Common myeloid progenitor, CD34-positive (primary cell): Measurements from ENCODE around the gene GNGT2.

Experiments used
- CTCF ChIA-PET: fragments of 350-600 bp; sonication (Branson Sonifier 250); formaldehyde crosslinking; loops from one replicate; lab custom pipeline; 2021; ENCODE audit warnings: antibody characterized with exemption; lab: Charles Lee
- POLR2A ChIA-PET: fragments of 350-600 bp; sonication (Branson Sonifier 250); formaldehyde crosslinking; loops from one replicate; lab custom pipeline; 2021; ENCODE audit warnings: antibody characterized with exemption; lab: Charles Lee
- DNase-seq, 3 donors: peaks; one replicate each; pipeline versions ENCODE4 v3.0.0 to v3.0.0-alpha.2; 2013
- H3K27ac ChIP-seq, 2 experiments: 1 replicate in 1 of 2; 2 replicates in 1 of 2; pipeline ENCODE4 v1.7.0; 2013; ENCODE audit warnings: inconsistent platforms in 2 of 2, low read length in 2 of 2, mild to moderate bottlenecking in 2 of 2, low read depth in 1 of 2, moderate library complexity in 1 of 2; ENCODE audit not compliant: severe bottlenecking in 2 of 2, insufficient read depth in 1 of 2, poor library complexity in 1 of 2
- H3K27me3 ChIP-seq, 5 experiments: replicated peaks in 2 of 5; 1 replicate in 3 of 5; 2 replicates in 2 of 5; pipeline versions ENCODE4 v1.6.1 to v1.7.0; 2013; ENCODE audit warnings: low read length in 4 of 5, mild to moderate bottlenecking in 2 of 5, moderate library complexity in 2 of 5, inconsistent platforms in 1 of 5; ENCODE audit not compliant: insufficient read depth in 5 of 5, control insufficient read depth in 4 of 5
- H3K36me3 ChIP-seq, 4 experiments: 1 replicate in 2 of 4; 2 replicates in 2 of 4; pipeline versions ENCODE4 v1.6.1 to v1.7.0; 2013; ENCODE audit warnings: low read length in 3 of 4, control low read depth in 1 of 4, mild to moderate bottlenecking in 1 of 4; ENCODE audit not compliant: control insufficient read depth in 4 of 4, insufficient read depth in 4 of 4
- H3K4me1 ChIP-seq, 4 experiments: 1 replicate in 3 of 4; 2 replicates in 1 of 4; pipeline versions ENCODE4 v1.6.1 to v1.7.1; 2013; ENCODE audit warnings: low read length in 3 of 4, mild to moderate bottlenecking in 3 of 4, control low read depth in 1 of 4, inconsistent platforms in 1 of 4, moderate library complexity in 1 of 4; ENCODE audit not compliant: control insufficient read depth in 4 of 4, insufficient read depth in 4 of 4; ENCODE audit errors: control extremely low read depth in 1 of 4
- H3K4me3 ChIP-seq, 7 experiments: 1 replicate in 4 of 7; 2 replicates in 3 of 7; pipeline versions ENCODE4 v1.5.1 to v1.7.0; 2013; ENCODE audit warnings: mild to moderate bottlenecking in 7 of 7, low read length in 6 of 7, moderate library complexity in 6 of 7, inconsistent platforms in 2 of 7, low read depth in 2 of 7, control low read depth in 1 of 7; ENCODE audit not compliant: insufficient read depth in 4 of 7, control insufficient read depth in 1 of 7; ENCODE audit errors: extremely low read depth in 1 of 7
- H3K9me3 ChIP-seq, 5 experiments: 1 replicate in 4 of 5; 2 replicates in 1 of 5; pipeline versions ENCODE4 v1.6.1 to v1.7.1; 2013; ENCODE audit warnings: low read length in 4 of 5, mild to moderate bottlenecking in 2 of 5, inconsistent platforms in 1 of 5, low read depth in 1 of 5, moderate library complexity in 1 of 5; ENCODE audit not compliant: control insufficient read depth in 4 of 5, insufficient read depth in 2 of 5; ENCODE audit errors: control extremely low read depth in 1 of 5
- WGBS: methylation state at CpG from one replicate; pipeline ENCODE4 v1.1.5; 2013; ENCODE audit not compliant: insufficient coverage; 5-methylcytosine and 5-hydroxymethylcytosine counted together

GNGT2 gene

GRCh38 chr17:49217651-49218413, 7.5 kb upstream of the GNGT2 start:
- peak; percentile 85 to 92 (median 91) for DNase-seq
- POLR2A ChIA-PET: interaction anchor here (2.7 kb wide), 1 partner anchor 25 kb away, joined by 14 read pairs; no protein-coding TSS in a partner anchor
- Histone ChIP-seq H3K4me1 (peaks cover 5 to 75% (median 36%) of the 10 kb centered on the region in 4 experiments), H3K9me3 (no peaks in the 10 kb centered on the region), H3K27ac (no peak overlapping the region), H3K36me3 (peaks cover 0 to 26% (median 0%) of the 10 kb centered on the region in 4 experiments), H3K4me3 (peak overlapping the region in 4 of 7 experiments; percentile 4 to 55 (median 23)), H3K27me3 (peaks cover 0 to 5% (median under 1%) of the 10 kb centered on the region in 5 experiments)
- WGBS: 58% methylated on average over 11 of the region's 17 CpGs
- CTCF ChIA-PET: interaction anchor here (0.5 to 2.7 kb wide), 4 partner anchors 9 to 684 kb away, joined by 3 to 9 read pairs (median 4); no protein-coding TSS in a partner anchor

- Histone ChIP-seq H3K4me3 (peak overlapping the region in 2 of 7 experiments; percentile 20 to 40), H3K36me3 (peaks cover 0 to 19% (median 0%) of the 10 kb centered on the region in 4 experiments), H3K9me3 (no peaks in the 10 kb centered on the region), H3K27me3 (no peaks in the 10 kb centered on the region), H3K27ac (no peak overlapping the region), H3K4me1 (peaks cover 5 to 80% (median 36%) of the 10 kb centered on the region in 4 experiments)
- ChIA-PET POLR2A (interaction anchor here (2.7 kb wide), 1 partner anchor 24 kb away, joined by 14 read pairs; no protein-coding TSS in a partner anchor), CTCF (interaction anchor here (0.5 to 2.7 kb wide), 3 partner anchors 9 to 24 kb away, joined by 4 to 9 read pairs (median 5); no protein-coding TSS in a partner anchor)
- no peak for DNase-seq
- 35% methylated on average over 5 of the region's 11 CpGs for WGBS
Measured at GRCh38 chr17:49216953-49217650, 6.7 kb upstream of the GNGT2 start.

GRCh38 chr17:49216482-49216881, 6.1 kb upstream of the GNGT2 start:
- peaks cover 5 to 83% (median 36%) of the 10 kb centered on the region in 4 experiments for H3K4me1 ChIP-seq
- no peak overlapping the region for H3K27ac ChIP-seq
- DNase-seq: no peak
- H3K9me3 ChIP-seq: no peaks in the 10 kb centered on the region
- H3K4me3 ChIP-seq: peak overlapping the region in 1 of 7 experiments; percentile 20
- WGBS: 87% methylated on average over 12 of the region's 13 CpGs
- ChIA-PET CTCF (interaction anchor here (1.4 to 2.7 kb wide), 3 partner anchors 8 to 11 kb away, joined by 6 to 9 read pairs (median 8); no protein-coding TSS in a partner anchor), POLR2A (no interaction called here)
- peaks cover 0 to 16% (median 0%) of the 10 kb centered on the region in 4 experiments for H3K36me3 ChIP-seq
- H3K27me3 ChIP-seq: no peaks in the 10 kb centered on the region

GRCh38 chr17:49214676-49215360, 4.4 kb upstream of the GNGT2 start:
- CTCF ChIA-PET: interaction anchor here (0.7 to 2.0 kb wide), 4 partner anchors 10 to 76 kb away, joined by 3 to 8 read pairs (median 4); no protein-coding TSS in a partner anchor
- no peak overlapping the region for H3K27ac ChIP-seq
- WGBS: 91% methylated on average over 8 of the region's 12 CpGs
- H3K9me3 ChIP-seq: no peaks in the 10 kb centered on the region
- H3K4me1 ChIP-seq: peaks cover 7 to 94% (median 46%) of the 10 kb centered on the region in 4 experiments
- H3K4me3 ChIP-seq: no peak overlapping the region
- DNase-seq: no peak
- no peaks in the 10 kb centered on the region for H3K27me3 ChIP-seq
- peaks cover 0 to 8% (median 0%) of the 10 kb centered on the region in 4 experiments for H3K36me3 ChIP-seq
- POLR2A ChIA-PET: no interaction called here

GRCh38 chr17:49213847-49214246, 3.5 kb upstream of the GNGT2 start:
- H3K4me1 ChIP-seq: peaks cover 9 to 94% (median 44%) of the 10 kb centered on the region in 4 experiments
- no peak overlapping the region for H3K4me3 ChIP-seq
- WGBS: 100% methylated on average over 2 of the region's 2 CpGs

GRCh38 chr17:49213399-49213798, 3.0 kb upstream of the GNGT2 start:
- H3K4me3 ChIP-seq: no peak overlapping the region
- H3K27ac ChIP-seq: no peak overlapping the region
- H3K27me3 ChIP-seq: no peaks in the 10 kb centered on the region
- ChIA-PET POLR2A (no interaction called here), CTCF (interaction anchor here (1.0 to 1.7 kb wide), 5 partner anchors 8 to 26 kb away, joined by 3 to 7 read pairs (median 5); no protein-coding TSS in a partner anchor)
- H3K4me1 ChIP-seq: peaks cover 9 to 94% (median 41%) of the 10 kb centered on the region in 4 experiments
- peaks cover 0 to 8% (median 0%) of the 10 kb centered on the region in 4 experiments for H3K36me3 ChIP-seq
- 80% methylated on average over 5 of the region's 5 CpGs for WGBS
- DNase-seq: no peak
- H3K9me3 ChIP-seq: no peaks in the 10 kb centered on the region

More at GRCh38 chr17:49213847-49214246, 3.5 kb upstream of the GNGT2 start:
- Histone ChIP-seq H3K27ac (no peak overlapping the region), H3K9me3 (no peaks in the 10 kb centered on the region), H3K36me3 (peaks cover 0 to 8% (median 0%) of the 10 kb centered on the region in 4 experiments), H3K27me3 (no peaks in the 10 kb centered on the region)
- POLR2A ChIA-PET: no interaction called here
- CTCF ChIA-PET: interaction anchor here (1.2 kb wide), 1 partner anchor 26 kb away, joined by 3 read pairs; no protein-coding TSS in a partner anchor
- DNase-seq: no peak
